HG03108 (cell line): Measurements from ENCODE around the gene EFCAB6.

Experiments used
- ATAC-seq: cut with Tn5 transposase; IDR thresholded peaks from one replicate; pipeline ENCODE4 v1.9.1; 2021; ENCODE audit warnings: moderate library complexity; ENCODE audit not compliant: unreplicated experiment

Gene EFCAB6

DNA sequence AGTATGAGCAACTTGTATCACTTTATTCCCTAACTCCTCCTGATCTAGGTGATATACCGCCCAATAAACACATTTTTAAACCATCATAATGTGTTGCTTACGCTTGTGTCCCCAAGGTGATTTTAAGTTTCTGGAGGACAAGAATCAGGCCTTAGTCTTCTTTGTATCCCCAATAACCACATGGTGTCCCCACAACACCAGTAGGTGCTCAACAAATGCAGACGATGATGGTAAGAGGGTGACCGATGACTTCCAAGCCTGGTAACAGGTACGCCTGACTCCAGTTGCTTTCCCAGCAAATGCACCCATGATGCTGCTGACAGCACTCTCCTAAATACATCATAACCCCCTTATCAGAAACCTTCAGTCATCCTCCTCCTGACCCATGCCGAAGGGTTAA, 64.2 kb downstream of the EFCAB6 start:
- ATAC-seq, result no peak

DNA sequence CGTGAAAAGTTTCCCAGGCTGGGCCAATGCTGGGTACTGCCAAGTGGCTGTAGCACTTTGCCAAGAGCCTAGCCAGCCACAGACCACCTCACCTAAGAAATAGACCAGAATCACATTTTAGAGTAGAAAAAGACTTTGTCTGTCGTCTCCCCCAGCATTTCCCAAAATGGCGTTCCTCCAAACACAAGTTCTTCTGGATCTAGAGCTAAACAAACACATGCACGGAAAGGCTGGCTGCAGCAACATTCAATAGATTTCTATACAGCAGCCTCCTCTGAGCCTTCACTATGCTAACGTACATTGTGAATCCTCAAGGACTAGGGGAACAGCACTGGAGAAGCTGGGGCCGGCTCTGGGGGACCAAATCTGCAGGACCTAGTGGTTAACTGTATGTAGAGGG, 65.0 kb downstream of the EFCAB6 start:
- no peak for ATAC-seq

DNA sequence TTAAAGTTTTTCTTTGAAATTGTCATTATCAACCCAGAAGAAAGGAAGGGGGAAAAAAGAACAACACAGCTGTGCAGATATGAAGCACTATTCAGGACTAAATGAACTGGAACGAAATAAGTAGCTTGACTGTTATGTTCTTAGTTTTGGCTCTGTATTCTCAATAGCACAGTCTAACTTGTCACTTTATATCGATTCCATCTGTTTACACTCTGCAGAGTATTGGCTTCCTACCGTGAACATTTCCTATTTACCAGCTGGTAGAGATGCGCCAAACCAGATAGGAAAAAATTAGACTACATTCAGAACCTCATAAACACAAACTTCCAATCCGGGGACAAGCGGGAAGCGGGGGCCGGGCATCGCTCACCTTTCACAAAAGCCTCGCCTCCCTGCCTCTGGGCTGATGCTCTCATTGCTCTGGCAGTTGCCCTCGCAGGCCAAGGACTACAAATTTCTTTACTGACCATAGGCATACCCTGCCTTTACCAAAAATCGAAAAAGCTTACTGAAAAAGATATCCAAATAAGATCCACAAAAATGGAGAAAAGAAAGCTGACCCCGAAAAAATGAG, 66.2 kb downstream of the EFCAB6 start:
- no peak for ATAC-seq

DNA sequence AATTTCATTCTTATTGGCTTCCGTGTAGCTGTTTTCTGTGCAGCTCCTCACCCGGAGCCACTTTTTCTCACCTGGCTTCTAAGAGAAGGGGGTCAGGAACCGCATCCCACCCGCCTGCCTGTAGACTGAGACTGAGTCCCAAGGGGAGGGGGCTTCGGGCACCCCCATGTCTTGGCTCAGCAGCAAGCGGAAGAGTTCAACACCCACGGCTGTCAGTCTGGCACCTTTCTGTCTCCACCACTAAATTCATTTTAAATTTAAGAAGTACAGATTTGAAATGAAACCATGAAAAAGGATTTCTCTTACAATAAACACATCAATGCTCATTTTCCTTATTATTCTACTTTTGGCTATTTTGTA, 66.7 kb downstream of the EFCAB6 start:
- ATAC-seq, result no peak

DNA sequence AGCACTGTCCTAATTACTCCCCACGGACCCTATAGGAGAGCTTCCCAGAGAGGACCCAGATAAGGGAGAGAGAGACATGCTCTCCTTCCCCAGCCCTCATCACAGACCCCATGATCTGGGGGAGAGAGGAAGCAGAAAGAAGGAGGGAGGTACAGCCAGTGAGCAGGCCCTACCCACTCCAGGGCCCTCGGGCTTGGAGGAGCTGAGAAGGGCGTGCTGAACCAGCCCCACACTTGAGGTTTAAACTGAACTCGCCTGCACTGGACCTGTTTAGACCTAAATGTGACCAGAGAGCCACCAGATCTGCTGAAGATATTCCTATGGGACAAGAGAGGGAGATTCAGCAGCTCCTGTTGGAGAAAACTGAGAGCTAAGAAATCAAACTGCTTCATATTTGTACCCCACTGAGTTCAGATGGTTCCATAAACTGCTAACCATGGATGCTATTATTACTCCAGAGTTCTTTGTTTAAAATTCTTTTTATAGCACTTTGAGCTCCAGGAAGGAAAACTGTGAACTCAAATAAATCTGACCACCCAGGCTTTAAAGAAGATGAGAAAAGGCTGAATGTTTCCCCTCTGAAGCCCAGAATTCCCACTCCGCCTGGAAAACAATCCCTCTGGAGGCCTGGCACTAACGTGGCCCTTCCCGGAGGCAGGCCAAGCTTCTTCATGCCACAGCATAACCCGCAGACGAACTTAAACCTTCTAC, 67.2 kb downstream of the EFCAB6 start:
- ATAC-seq, result no peak

DNA sequence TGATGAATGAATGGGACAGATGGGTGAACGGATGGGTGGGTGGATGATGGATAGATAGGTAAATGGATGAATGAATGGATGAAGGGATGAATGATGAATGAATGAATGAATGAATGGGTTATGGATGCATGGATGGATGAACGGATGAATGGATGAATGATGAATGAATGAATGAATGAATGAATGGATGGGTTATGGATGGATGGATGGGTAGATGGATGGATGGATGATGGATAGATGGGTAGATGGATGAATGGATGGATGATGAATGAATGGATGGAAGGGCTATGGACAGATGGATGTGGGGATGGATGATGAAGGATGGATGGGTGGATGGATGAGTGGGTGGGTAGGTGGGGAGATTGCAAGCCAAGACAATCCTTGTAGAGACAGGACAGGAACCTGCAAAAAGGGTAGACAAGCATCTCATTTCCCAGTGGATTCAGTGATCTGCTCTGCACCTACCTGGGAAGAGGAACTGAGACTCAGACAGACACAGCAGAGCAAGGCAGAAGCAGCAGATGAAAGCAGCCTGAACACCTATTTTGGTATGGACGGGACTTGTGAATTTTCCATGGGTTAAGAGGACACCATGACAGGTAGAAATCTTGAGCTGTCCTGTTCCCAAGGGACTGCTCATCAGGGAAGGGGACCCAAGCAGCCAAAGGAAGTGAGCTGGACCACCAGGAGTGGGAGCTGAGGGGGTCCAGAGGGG, 68.0 kb downstream of the EFCAB6 start:
- ATAC-seq, result no peak

DNA sequence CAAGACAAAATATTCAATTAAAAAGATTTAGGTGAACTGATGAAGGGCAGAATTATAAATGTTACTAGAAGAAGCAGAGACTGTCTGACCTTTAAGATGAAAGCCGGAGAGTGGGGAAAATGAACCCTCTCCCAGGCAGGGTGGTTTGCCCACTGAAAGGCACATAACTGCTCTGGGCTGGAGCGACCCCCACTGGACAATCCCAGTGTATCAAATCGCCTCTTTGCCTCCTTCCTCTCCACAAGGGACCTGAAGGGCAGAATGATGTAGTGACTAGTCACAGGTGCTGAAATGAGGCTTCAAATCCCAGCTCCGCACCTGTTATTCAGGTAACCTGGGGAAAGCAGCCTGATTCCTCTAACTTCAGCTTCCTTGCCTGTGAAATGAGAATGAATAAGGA, 69.0 kb downstream of the EFCAB6 start:
- no peak for ATAC-seq

DNA sequence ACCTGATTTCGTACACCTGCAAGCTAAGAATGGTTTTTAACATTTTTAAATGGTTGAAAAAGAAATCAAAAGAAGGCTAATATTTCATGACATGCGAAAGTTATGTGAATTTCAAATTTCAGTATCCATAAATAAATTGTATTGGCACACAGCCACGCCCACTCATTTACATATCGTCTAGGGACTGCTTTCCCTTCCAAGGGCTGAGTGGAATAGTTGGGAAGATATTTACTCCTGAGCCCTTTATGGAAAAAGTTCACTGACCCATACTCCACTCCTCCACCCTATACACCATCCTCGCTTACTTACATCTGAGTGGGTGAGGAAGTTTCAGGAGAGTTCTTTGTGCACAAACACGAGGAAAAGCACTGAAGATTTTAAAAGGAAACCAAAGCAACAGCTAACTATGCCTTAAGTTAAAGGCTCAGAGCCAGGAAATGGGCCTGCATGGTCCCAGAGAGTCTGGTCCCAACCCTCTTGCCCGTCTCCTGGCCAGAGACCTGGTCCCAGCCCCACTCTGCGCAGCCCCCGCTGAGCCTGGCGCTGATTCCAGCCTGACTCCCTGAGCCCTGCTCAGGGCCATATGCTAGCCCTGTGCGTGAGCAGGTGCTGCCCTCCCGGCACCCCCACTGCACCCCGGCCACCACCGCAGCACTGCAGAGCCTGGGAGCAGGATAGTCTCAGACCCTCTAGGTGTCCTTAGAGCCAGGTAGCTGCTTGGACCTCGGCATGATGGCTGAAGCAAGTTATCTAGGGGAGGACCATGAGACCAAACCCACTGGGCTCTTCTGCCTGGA, 69.8 kb downstream of the EFCAB6 start:
- ATAC-seq, result no peak

DNA sequence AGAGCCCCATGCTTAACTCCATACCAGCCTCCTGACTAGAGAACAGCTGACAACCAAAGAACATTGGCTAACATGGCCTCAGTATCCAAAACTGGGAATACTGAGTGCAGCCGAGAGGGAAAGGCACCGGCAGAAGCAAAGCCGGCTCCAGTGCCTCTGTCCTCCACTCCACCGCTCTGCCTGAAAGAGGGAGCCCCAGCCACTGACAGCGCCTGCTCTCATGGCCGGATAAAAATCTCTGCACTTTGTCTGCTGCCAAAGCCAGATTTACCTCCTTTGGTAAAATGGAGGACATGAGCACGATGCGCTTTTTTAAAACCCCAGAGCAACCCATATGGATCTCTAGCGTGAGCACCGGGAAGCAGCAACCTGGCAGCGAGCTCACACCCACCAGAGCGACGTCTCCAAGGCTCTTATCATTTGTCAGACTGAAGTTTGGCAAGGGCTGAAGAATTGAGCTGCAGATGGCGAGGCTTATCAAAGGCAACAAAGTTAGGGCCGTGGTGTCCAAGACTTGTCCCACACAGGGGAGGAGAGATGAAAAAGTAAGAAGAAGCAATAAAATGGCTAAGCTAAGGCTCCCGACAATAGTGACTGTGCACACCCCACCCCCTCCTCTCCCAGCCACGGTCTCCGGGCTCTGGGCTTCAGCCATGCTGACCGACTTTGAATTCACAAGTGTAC, 71.4 kb downstream of the EFCAB6 start:
- ATAC-seq, result no peak

DNA sequence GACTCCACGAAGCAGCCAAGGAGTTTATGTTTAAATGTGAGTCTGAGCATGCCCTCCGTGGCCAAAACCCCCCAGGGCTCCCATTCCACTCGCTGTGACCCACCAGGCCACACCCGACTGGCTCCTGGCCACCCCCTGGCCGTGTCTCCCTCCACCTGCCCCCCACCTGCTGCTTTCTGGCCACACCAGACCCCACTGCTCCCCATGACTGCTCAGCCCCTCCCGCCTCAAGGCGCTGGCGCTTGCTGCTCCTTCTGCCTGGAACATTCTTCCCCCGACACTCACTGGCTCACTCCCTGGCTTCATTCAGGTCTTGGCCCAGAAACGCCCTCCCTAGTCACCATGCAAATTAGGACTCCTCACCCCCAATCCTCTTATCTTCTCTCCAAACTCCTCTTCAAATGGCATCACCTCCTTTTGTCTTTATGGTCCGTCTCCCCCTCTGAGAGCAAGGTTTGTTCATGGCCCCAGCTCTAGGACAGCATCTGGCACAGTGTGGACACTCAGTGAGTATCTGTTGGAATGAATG, 72.2 kb downstream of the EFCAB6 start:
- ATAC-seq, result no peak

DNA sequence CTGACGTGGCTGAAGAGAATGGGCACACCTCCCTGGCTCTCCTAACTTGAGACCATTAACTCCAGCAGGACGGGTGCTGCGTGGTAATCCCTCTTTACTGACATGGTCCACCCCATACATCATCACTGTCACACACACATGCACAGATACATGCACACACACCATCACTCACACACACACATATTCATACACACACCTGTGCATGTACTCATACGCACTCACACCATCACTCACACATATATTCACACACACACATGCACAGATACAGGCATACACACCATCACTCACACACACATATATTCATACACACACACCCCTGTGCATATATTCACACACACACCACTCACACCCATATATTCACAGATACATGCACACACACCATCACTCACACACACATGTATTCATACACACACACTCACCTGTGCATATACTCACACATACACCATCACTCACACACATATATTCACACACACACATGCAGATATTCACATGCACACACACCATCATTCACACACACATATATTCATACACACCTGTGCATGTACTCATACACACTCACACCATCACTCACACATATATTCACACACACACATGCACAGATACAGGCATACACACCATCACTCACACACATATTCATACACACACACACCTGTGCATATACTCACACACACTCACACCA, 74.8 kb downstream of the EFCAB6 start:
- no peak for ATAC-seq

DNA sequence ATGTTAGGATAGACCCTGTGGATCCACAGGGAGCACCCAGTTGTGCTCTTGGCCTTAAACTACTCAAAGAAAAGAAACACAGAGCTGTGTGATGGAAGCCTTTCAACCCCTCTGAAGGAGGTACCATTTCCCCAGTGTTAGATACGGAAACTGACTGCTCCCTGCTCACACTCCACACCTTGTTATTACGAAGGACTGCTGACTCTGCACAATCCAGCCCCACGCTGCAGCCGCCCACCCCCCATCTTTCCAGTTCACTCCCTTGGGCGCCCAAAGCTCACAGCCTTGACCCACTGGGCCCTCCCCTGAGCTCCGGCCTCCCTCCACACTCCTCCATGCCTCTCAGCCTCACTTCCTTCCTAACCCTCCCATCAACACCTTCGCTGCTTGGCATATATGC, 75.5 kb downstream of the EFCAB6 start:
- no peak for ATAC-seq

DNA sequence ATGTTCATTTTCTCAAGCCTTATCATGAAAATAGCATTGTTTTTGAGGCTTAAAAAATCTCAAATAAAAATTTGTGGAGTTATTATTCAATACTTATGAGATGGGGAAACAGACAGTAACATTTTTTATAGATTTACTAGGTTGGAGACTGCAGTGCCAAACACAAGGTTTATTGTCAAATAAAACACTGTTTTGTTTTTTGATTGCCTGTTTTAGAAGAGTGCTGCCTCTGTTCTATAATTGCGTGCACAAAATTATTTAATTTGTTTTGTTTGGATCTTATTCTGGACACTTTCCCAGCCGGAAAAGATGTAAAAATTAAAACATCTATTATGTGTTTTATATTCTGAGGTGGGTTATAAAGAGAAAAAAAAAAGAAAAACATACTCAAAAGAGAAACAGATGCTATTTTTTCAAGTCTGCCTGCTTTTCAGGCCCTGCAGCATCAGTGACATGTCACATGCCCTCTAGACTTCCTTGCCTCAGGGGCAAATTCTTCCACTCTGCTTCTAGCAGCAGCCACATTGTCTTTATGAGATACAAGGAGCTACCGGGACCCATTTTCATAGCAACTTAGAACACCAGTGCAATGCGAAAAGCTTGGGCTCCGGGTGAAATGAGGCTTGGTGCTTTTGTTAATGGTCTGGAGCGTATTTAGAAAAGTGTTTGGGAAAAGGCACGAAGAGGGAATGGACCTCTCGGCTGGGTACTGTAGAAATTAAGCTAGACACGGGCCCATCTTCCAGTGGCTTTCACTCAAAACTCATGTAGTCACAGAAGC, 77.5 kb downstream of the EFCAB6 start:
- no peak for ATAC-seq

DNA sequence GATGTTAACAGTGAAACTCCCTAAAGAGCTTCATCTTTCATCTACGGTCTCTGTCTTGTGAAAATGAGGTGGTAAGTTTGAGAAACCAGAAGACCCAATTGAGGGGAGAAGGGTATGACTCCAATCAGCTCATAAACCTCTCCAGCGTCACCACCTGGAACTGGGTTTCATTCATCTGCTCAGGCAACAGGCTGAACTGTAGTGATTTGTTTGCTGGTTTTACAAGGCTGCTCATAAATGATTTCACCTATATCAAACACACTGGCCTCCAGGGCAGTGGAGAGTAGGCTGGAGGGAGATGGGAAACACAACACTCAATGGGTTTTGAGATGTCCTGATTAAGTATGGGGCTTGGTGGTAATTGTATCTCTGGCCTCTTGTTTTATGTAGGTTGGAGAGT, 79.0 kb downstream of the EFCAB6 start:
- ATAC-seq, result no peak

DNA sequence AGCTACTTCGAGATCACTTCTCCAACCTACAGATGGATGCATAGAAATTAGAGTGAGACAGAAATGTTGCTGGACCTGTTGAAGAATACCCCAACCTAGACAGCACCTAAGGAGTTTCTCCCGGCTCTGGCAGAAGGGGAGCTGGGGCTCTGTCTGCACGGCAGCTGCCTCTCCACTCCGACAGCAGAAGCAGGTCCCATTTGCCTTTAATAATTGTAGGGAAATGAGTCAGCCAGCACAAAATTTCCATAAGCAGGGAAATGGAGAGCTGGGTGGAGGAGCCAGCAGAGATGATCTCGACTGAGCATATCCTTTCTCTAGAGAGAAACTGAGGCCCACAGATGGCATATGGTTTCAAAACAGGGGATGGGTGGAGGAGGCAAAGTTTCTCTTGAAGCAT, 80.1 kb downstream of the EFCAB6 start:
- no peak for ATAC-seq

DNA sequence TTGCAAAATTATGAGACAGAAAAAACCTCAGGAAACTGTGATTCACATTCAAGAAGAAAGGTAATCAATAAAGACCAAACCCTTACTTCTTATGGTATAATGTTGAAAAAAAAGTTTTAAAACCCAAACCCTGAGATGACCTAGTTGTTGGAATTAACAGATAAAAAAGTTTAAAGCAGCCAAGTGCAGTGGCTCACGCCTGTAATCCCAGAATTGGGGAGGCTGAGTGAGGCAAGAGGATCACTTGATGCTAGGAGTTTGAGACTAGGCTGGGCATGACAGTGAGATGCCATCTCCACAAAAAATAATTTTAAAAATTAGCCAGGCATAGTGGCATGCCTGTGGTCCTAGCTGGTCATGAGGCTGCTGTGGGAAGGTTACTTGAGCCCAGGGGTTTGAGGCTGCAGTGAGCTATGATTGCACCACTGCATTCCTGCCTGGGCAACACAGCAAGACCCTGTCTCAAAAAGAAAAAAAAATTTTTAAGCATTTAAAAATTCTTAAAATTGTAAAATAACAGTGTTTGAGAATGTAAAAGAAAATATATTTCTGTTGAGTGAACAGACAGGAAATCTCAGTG, 85.1 kb downstream of the EFCAB6 start:
- ATAC-seq, result no peak

DNA sequence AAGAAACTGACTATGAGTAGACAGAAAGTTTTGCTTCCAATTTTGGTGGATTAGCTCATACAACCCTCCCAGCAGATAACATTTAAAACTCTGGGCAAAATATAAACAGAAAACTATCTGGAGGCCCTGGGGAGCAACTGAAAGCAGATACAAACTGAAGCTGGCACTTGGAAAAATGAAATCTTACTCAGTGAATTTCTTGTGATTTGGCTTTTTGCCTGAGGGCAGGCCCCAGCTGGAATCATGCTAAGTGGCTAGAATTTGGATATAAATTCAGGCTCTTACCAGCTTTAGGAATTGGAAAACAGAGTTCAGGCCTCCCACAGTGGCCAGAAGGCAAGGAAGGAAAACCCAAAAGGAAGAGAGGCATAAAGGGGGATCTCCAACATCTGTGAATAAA, 85.8 kb downstream of the EFCAB6 start:
- ATAC-seq, result no peak

DNA sequence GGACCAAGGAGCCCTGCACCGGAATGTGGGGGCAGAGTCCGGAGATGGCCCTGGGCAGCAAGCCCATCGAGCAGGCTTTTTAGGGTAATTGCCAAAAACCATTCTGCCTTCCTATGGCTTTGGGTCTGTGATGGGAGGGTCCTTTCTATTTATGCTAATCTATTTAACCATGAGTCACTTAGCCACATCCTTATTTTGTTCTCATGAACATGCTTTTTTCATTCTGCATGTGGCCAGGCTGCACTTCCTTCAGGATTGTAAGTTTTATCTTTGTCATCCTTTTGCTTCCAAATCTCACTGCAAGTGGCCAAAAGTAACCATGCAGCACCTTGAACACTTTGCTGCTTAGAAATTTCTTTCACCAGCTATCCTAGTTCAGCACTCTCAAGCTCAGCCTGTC, 88.3 kb downstream of the EFCAB6 start:
- ATAC-seq, result no peak

DNA sequence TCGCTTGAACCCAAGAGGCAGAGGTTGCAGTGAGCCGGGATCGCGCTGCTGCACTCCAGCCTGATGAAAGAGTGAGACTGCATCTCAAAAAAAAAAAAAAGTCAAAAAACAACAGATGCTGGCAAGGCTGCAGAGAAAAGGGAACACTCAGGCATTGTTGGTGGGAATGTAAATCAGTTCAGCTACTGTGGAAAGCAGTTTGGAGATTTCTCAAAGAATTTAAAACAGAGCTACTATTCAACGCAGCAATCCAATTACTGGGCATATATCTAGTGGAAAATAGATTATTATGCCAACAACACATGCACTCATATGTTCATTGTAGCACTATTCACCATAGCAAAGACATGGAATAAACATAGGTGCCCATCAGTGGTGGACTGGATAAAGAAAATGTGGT, 89.7 kb downstream of the EFCAB6 start:
- no peak for ATAC-seq
